ENCODE data around the gene SMPD2. TPM values are rescaled to one million over a fixed set of nuclear protein-coding genes. Genes with fewer than 3 reads are reported as not detected.
"Not testable (repeated sequence)": the region's sequence is repeated elsewhere in the genome, so short reads cannot be mapped to it uniquely, and the experiment has no call there.

Gene SMPD2
- total RNA-seq, 1 experiment from 2014 or later = 19.9 TPM

- Mint-ChIP-seq H3K36me3 (ENCODE audit: insufficient read depth, unreplicated experiment) (peaks cover 16% of the 10 kb centered on the region), H3K27ac (ENCODE audit: low read depth, unreplicated experiment) (no peak overlapping the region), H3K27me3 (ENCODE audit: insufficient read depth, unreplicated experiment) (no peaks in the 10 kb centered on the region), H3K9me3 (ENCODE audit: unreplicated experiment) (no peaks in the 10 kb centered on the region), H3K4me3 (ENCODE audit: unreplicated experiment) (no peak overlapping the region), H3K4me1 (ENCODE audit: insufficient read depth, unreplicated experiment) (peaks cover 18% of the 10 kb centered on the region)
- ChIA-PET POLR2A (interaction anchor here (1.2 to 4.8 kb wide), 2 partner anchors 15 to 74 kb away, joined by 3 to 20 read pairs; partner anchors contain the start of genes PPIL6 and SMPD2), CTCF (interaction anchor here (0.9 to 1.9 kb wide), 3 partner anchors 13 to 24 kb away, joined by 3 to 7 read pairs (median 4); no protein-coding TSS in a partner anchor)
- DNase-seq (ENCODE audit: unreplicated experiment) = no peak
- no peak for TF ChIP-seq CTCF (IDR thresholded peaks at IDR 0.05; ENCODE audit: unreplicated experiment)
- intact Hi-C loops (cut with micrococcal nuclease) = loop anchor here (5.0 kb wide), 1 partner anchor 75 kb away; the partner anchor contains the start of gene CD164
- no TSS peak for BruUV-seq (replicated peaks)
These were observed 17.1 kb downstream of the SMPD2 start for GRCh38 chr6:109457562-109457996.

- Mint-ChIP-seq H3K36me3 (ENCODE audit: insufficient read depth, unreplicated experiment) (peaks cover 23% of the 10 kb centered on the region), H3K9me3 (ENCODE audit: unreplicated experiment) (no peaks in the 10 kb centered on the region), H3K4me3 (ENCODE audit: unreplicated experiment) (no peak overlapping the region), H3K27ac (ENCODE audit: low read depth, unreplicated experiment) (no peak overlapping the region), H3K4me1 (ENCODE audit: insufficient read depth, unreplicated experiment) (peaks cover 18% of the 10 kb centered on the region), H3K27me3 (ENCODE audit: insufficient read depth, unreplicated experiment) (no peaks in the 10 kb centered on the region)
- no peak for DNase-seq (ENCODE audit: unreplicated experiment)
- intact Hi-C loops (cut with micrococcal nuclease) = loop anchor here (5.0 kb wide), 1 partner anchor 77 kb away; the partner anchor contains the start of gene CD164
- no peak for TF ChIP-seq CTCF (IDR thresholded peaks at IDR 0.05; ENCODE audit: unreplicated experiment)
- ChIA-PET CTCF (interaction anchor here (0.6 kb wide), 1 partner anchor 290 kb away, joined by 3 read pairs; no protein-coding TSS in a partner anchor), POLR2A (interaction anchor here (1.7 to 3.2 kb wide), 2 partner anchors 14 to 18 kb away, joined by 5 to 8 read pairs; partner anchors contain the start of genes PPIL6 and SMPD2)
- BruUV-seq (replicated peaks) = no TSS peak
These were observed 18.4 kb downstream of the SMPD2 start for GRCh38 chr6:109458774-109459531.

- intact Hi-C loops (cut with micrococcal nuclease) = no loop called here
- POLR2A ChIA-PET = interaction anchor here (1.5 to 3.2 kb wide), 3 partner anchors 12 to 78 kb away, joined by 3 to 10 read pairs (median 8); partner anchors contain the start of genes CD164, PPIL6 and SMPD2
These were observed 19.8 kb downstream of the SMPD2 start for GRCh38 chr6:109460161-109460829.

GRCh38 chr6:109461205-109461604, 20.7 kb downstream of the SMPD2 start:
- H3K9me3 Mint-ChIP-seq (ENCODE audit: unreplicated experiment); H3K27me3 Mint-ChIP-seq (ENCODE audit: insufficient read depth, unreplicated experiment); BruUV-seq (replicated peaks); H3K27ac Mint-ChIP-seq (ENCODE audit: low read depth, unreplicated experiment); H3K4me3 Mint-ChIP-seq (ENCODE audit: unreplicated experiment); intact Hi-C loops (cut with micrococcal nuclease); CTCF ChIA-PET; DNase-seq (ENCODE audit: unreplicated experiment): not testable (repeated sequence)
- Mint-ChIP-seq H3K4me1 (ENCODE audit: insufficient read depth, unreplicated experiment) (peaks cover 18% of the 10 kb centered on the region), H3K36me3 (ENCODE audit: insufficient read depth, unreplicated experiment) (peaks cover 46% of the 10 kb centered on the region)
- POLR2A ChIA-PET = interaction anchor here (2.3 to 3.2 kb wide), 2 partner anchors 13 to 20 kb away, joined by 8 to 10 read pairs; partner anchors contain the start of genes PPIL6 and SMPD2

More at GRCh38 chr6:109460161-109460829, 19.8 kb downstream of the SMPD2 start:
- Mint-ChIP-seq H3K9me3 (ENCODE audit: unreplicated experiment) (no peaks in the 10 kb centered on the region), H3K36me3 (ENCODE audit: insufficient read depth, unreplicated experiment) (peaks cover 37% of the 10 kb centered on the region), H3K4me1 (ENCODE audit: insufficient read depth, unreplicated experiment) (peaks cover 18% of the 10 kb centered on the region), H3K27me3 (ENCODE audit: insufficient read depth, unreplicated experiment) (no peaks in the 10 kb centered on the region), H3K4me3 (ENCODE audit: unreplicated experiment) (no peak overlapping the region), H3K27ac (ENCODE audit: low read depth, unreplicated experiment) (no peak overlapping the region)
- no peak for DNase-seq (ENCODE audit: unreplicated experiment)
- CTCF ChIA-PET = interaction anchor here (0.6 kb wide), 1 partner anchor 231 kb away, joined by 4 read pairs; the partner anchor contains the start of genes AK9 and FIG4
- no peak for TF ChIP-seq CTCF (IDR thresholded peaks at IDR 0.05; ENCODE audit: unreplicated experiment)
- no TSS peak for BruUV-seq (replicated peaks)
